Suppressor macrophage treated with lipopolysaccharide for 4 hours (primary cell): ENCODE data around the gene VPS39.
"Not testable (repeated sequence)": the region's sequence is repeated elsewhere in the genome, so short reads cannot be mapped to it uniquely, and the experiment has no call there.

Experiments
- DNase-seq: peaks from one replicate; pipeline ENCODE4 v3.0.0-alpha.2; 2020

VPS39 gene

GRCh38 chr15:42207674-42208579 lies at the start of gene VPS39:
TSS of gene VPS39 (minus strand) at chr15:42208304. CDS start at chr15:42208153, 151 bp downstream.
- DNase-seq: peak; percentile 87

- DNase-seq: no peak
Observed at GRCh38 chr15:42253300-42253699, 45.2 kb upstream of the VPS39 start.

- DNase-seq: no peak
Observed at GRCh38 chr15:42240823-42241222, 32.7 kb upstream of the VPS39 start.

GRCh38 chr15:42239528-42240182 lies 31.6 kb upstream of the VPS39 start:
- no peak for DNase-seq

GRCh38 chr15:42233107-42233506 lies 25.0 kb upstream of the VPS39 start:
- no peak for DNase-seq

- DNase-seq: no peak
Observed at GRCh38 chr15:42232606-42233005, 24.5 kb upstream of the VPS39 start.

GRCh38 chr15:42231088-42231487 lies 23.0 kb upstream of the VPS39 start:
- DNase-seq: no peak

- not testable (repeated sequence) for DNase-seq
Observed at GRCh38 chr15:42228981-42229380, 20.9 kb upstream of the VPS39 start.

- no peak for DNase-seq
Observed at GRCh38 chr15:42228036-42228435, 19.9 kb upstream of the VPS39 start.

GRCh38 chr15:42226648-42227047 lies 18.5 kb upstream of the VPS39 start:
- DNase-seq: no peak

GRCh38 chr15:42220216-42220615 lies 12.1 kb upstream of the VPS39 start:
- no peak for DNase-seq

GRCh38 chr15:42218953-42219592 lies 11.0 kb upstream of the VPS39 start:
- peak; percentile 5 for DNase-seq

- no peak for DNase-seq
Observed at GRCh38 chr15:42217568-42217967, 9.5 kb upstream of the VPS39 start.

- no peak for DNase-seq
Observed at GRCh38 chr15:42215913-42216829, 8.1 kb upstream of the VPS39 start.

- no peak for DNase-seq
Observed at GRCh38 chr15:42214600-42214999, 6.5 kb upstream of the VPS39 start.

GRCh38 chr15:42213511-42213910 lies 5.4 kb upstream of the VPS39 start:
- DNase-seq: no peak

- no peak for DNase-seq
Observed at GRCh38 chr15:42210696-42211095, 2.6 kb upstream of the VPS39 start.

GRCh38 chr15:42206406-42206805 lies 1.7 kb downstream of the VPS39 start:
- no peak for DNase-seq

GRCh38 chr15:42203891-42204290 lies 4.2 kb downstream of the VPS39 start:
- DNase-seq: no peak

GRCh38 chr15:42202653-42203052 lies 5.5 kb downstream of the VPS39 start:
- no peak for DNase-seq

GRCh38 chr15:42201801-42202200 lies 6.3 kb downstream of the VPS39 start:
- DNase-seq: no peak

- DNase-seq: no peak
Observed at GRCh38 chr15:42199126-42199525, 9.0 kb downstream of the VPS39 start.

- DNase-seq: no peak
Observed at GRCh38 chr15:42198516-42198915, 9.6 kb downstream of the VPS39 start.
